GM12878 (cell line): ENCODE measurements around the gene TMEM91. TPM values are rescaled to one million over a fixed set of nuclear protein-coding genes. Genes with fewer than 3 reads are reported as not detected.

Experiments
- ATAC-seq: fragments of 200-7000 bp; cut with Tn5 transposase; 3 replicates; pipeline ENCODE4 v1.9.1; 2020; ENCODE audit warnings: mild to moderate bottlenecking, moderate library complexity
- BruUV-seq: library from RNA; stranded (reverse); fragments of 400-500 nt; replicated peaks from 2 replicates; lab custom pipeline; 2021; lab: Mats Ljungman, UMichigan
- CTCF ChIA-PET: fragments of 300-600 bp; sonication (Branson Sonifier 250); formaldehyde crosslinking; extraction: SDS; loops from one replicate; lab custom pipeline; 2021; ENCODE audit warnings: inconsistent platforms; lab: Yijun Ruan, JAX
- POLR2A ChIA-PET: fragments of 350-600 bp; formaldehyde crosslinking; extraction: SDS; loops from one replicate; lab custom pipeline; 2021; ENCODE audit warnings: inconsistent platforms; lab: Charles Lee
- RAD21 ChIA-PET: fragments of 300-600 bp; sonication (Branson Sonifier 250); formaldehyde crosslinking; loops from one replicate; lab custom pipeline; 2023; ENCODE audit warnings: antibody characterized with exemption; ENCODE audit not compliant: unreplicated experiment; lab: Charles Lee
- SMC1A ChIA-PET: fragments of 300-600 bp; sonication (Branson Sonifier 250); formaldehyde crosslinking; loops from one replicate; lab custom pipeline; 2023; ENCODE audit not compliant: unreplicated experiment, uncharacterized antibody; lab: Charles Lee
- DNase-seq: peaks from one replicate; pipeline ENCODE4 v3.0.0-alpha.2; 2011; ENCODE audit warnings: low read depth, low spot score
- FAIRE-seq: peaks from 3 replicates; lab custom pipeline; 2011; peaks lifted over from hg19 to GRCh38; lab: Jason Lieb, UNC
- H2AFZ ChIP-seq: 2 replicates; pipeline ENCODE4 v1.6.0; 2011; ENCODE audit warnings: low read depth, low read length, control low read depth; ENCODE audit not compliant: control insufficient read depth
- H3K27ac ChIP-seq: 2 replicates; pipeline ENCODE4 v1.5.1; 2011; ENCODE audit warnings: control low read depth; ENCODE audit not compliant: control insufficient read depth, insufficient read depth
- H3K27me3 ChIP-seq, 2 experiments: replicated peaks in 1 of 2; 2 replicates each; pipeline versions ENCODE4 v1.6.0 to v1.6.1; 2011; ENCODE audit warnings: low read length in 1 of 2; ENCODE audit not compliant: control insufficient read depth in 2 of 2, insufficient read depth in 2 of 2
- H3K36me3 ChIP-seq, 2 experiments: 2 replicates each; pipeline ENCODE4 v1.5.1; 2011; ENCODE audit warnings: low read length in 1 of 2; ENCODE audit not compliant: control insufficient read depth in 2 of 2, insufficient read depth in 2 of 2
- H3K4me1 ChIP-seq: 2 replicates; pipeline ENCODE4 v1.6.1; 2011; ENCODE audit warnings: mild to moderate bottlenecking, low read length, moderate library complexity, mixed read lengths; ENCODE audit not compliant: control insufficient read depth, insufficient read depth
- H3K4me2 ChIP-seq: 2 replicates; pipeline ENCODE4 v1.6.0; 2011; ENCODE audit warnings: control low read depth; ENCODE audit not compliant: control insufficient read depth, insufficient read depth
- H3K4me3 ChIP-seq: fragments of 200-600 bp; sonication (generic); 2 replicates; pipeline ENCODE4 v1.5.1; 2016
- H3K79me2 ChIP-seq: 2 replicates; pipeline ENCODE4 v1.6.0; 2011; ENCODE audit warnings: low read length; ENCODE audit not compliant: control insufficient read depth, insufficient read depth
- H3K9ac ChIP-seq: 2 replicates; pipeline ENCODE4 v1.8.0; 2011; ENCODE audit warnings: low read length, control low read depth, mixed read lengths; ENCODE audit not compliant: control insufficient read depth, insufficient read depth
- H3K9me3 ChIP-seq: replicated peaks from 3 replicates; pipeline ENCODE4 v1.5.1; 2011; ENCODE audit warnings: mild to moderate bottlenecking, low read length; ENCODE audit not compliant: control insufficient read depth, insufficient read depth
- H4K20me1 ChIP-seq: 2 replicates; pipeline ENCODE4 v1.6.0; 2011; ENCODE audit not compliant: control insufficient read depth, insufficient read depth
- BACH1 ChIP-seq: fragments of 450-650 bp; IDR thresholded peaks from 2 replicates; pipeline ENCODE4 v1.6.1; 2017; ENCODE audit warnings: mild to moderate bottlenecking, borderline replicate concordance
- CHD1 ChIP-seq: IDR thresholded peaks from 2 replicates; pipeline ENCODE4 v1.6.1; 2012; ENCODE audit warnings: low read depth, low read length, improper control_type of control experiment
- E4F1 ChIP-seq: fragments of 450-650 bp; IDR thresholded peaks from 2 replicates; pipeline ENCODE4 v1.6.1; 2018; ENCODE audit warnings: borderline replicate concordance, mild to moderate bottlenecking; ENCODE audit not compliant: partially characterized antibody
- GABPA ChIP-seq: IDR thresholded peaks from 2 replicates; pipeline ENCODE4 v1.6.1; 2014; ENCODE audit warnings: antibody characterized with exemption, low read depth, mild to moderate bottlenecking, inconsistent platforms
- GATAD2B ChIP-seq: fragments of 450-650 bp; conservative IDR thresholded peaks from 2 replicates; pipeline ENCODE4 v1.6.1; 2017; ENCODE audit warnings: low read depth, mild to moderate bottlenecking, moderate library complexity
- KAT2A ChIP-seq: conservative IDR thresholded peaks from 2 replicates; pipeline ENCODE4 v1.6.1; 2011; ENCODE audit warnings: low read depth, low read length; ENCODE audit not compliant: control insufficient read depth
- NBN ChIP-seq: fragments of 450-650 bp; IDR thresholded peaks from 2 replicates; pipeline ENCODE4 v1.6.1; 2016
- PAX5 ChIP-seq: IDR thresholded peaks from 2 replicates; pipeline ENCODE4 v1.6.1; 2011; ENCODE audit warnings: low read depth, low read length, borderline replicate concordance
- PKNOX1 ChIP-seq: fragments of 450-650 bp; IDR thresholded peaks from 2 replicates; pipeline ENCODE4 v1.6.1; 2016; ENCODE audit warnings: mild to moderate bottlenecking
- POLR2AphosphoS5 ChIP-seq: IDR thresholded peaks from 2 replicates; pipeline ENCODE4 v1.6.1; 2011; ENCODE audit warnings: mild to moderate bottlenecking, low read length, inconsistent platforms
- RB1 ChIP-seq: fragments of 450-650 bp; formaldehyde crosslinking; IDR thresholded peaks from 2 replicates; pipeline ENCODE4 v1.6.1; 2017; ENCODE audit warnings: mild to moderate bottlenecking, borderline replicate concordance
- SREBF1 ChIP-seq: IDR thresholded peaks from 2 replicates; pipeline ENCODE4 v1.6.1; 2012; ENCODE audit warnings: mild to moderate bottlenecking, low read length
- WGBS: methylation state at CpG from one replicate; pipeline ENCODE4 v1.1.6; 2016; ENCODE audit warnings: low lambda C conversion rate; ENCODE audit not compliant: insufficient replicate concordance, insufficient coverage; ENCODE audit errors: missing lambda C conversion rate; 5-methylcytosine and 5-hydroxymethylcytosine counted together
- in situ Hi-C: fragments of 300-500 bp; cut with MboI; formaldehyde crosslinking; loops from 9 replicates; pipeline ENCODE4 v1.14.3; 2018; ENCODE audit warnings: mixed read lengths
- intact Hi-C: fragments of 100-400 bp; cut with micrococcal nuclease; formaldehyde crosslinking; loops from one replicate; pipeline ENCODE4 v1.14.2; 2022; ENCODE audit not compliant: unreplicated experiment
- polyA plus RNA-seq, 11 experiments: library from polyadenylated mRNA; depleted of rRNA in 4 of 11; unstranded in 6 of 11; stranded (reverse) in 5 of 11; fragments of >200 nt; fragmentation: Nextera tagmentation in 4 of 11; fragmentation: Illumina TruSeq in 1 of 11; extraction: Ambion mirVana in 4 of 11; extraction: Trizol in 1 of 11; gene quantifications; 1 replicate in 1 of 11; 2 replicates in 10 of 11; pipeline versions ENCODE4 v1.2.1 to v1.2.3, GENCODE V29; 2011 to 2016; ENCODE audit warnings: inconsistent platforms in 2 of 11, missing spikeins in 2 of 11, low read depth in 1 of 11
- total RNA-seq, 4 experiments: library from RNA; depleted of rRNA in 3 of 4; stranded (reverse); fragments of >200 nt in 3 of 4; fragmentation: Illumina TruSeq in 1 of 4; extraction: Trizol in 1 of 4; gene quantifications; 2 replicates each; pipeline versions ENCODE4 v1.2.1 to v1.2.3, GENCODE V29; 2013 to 2021
- TF ChIP-seq, protein P1 (sequence below): fragments of 450-650 bp; IDR thresholded peaks from 2 replicates; pipeline ENCODE4 v1.6.1; 2017; ENCODE audit warnings: antibody characterized with exemption, mild to moderate bottlenecking, moderate library complexity
- TF ChIP-seq, protein P2 (sequence below): fragments of 450-650 bp; IDR thresholded peaks from 2 replicates; pipeline ENCODE4 v1.6.1; 2018; ENCODE audit warnings: mild to moderate bottlenecking, low read depth, moderate library complexity; ENCODE audit not compliant: partially characterized antibody

The TMEM91 gene
- total and polyA plus RNA-seq, 10 of the 15 experiments (the other 5 are each of a cell fraction or from before 2014, with no cell fraction given) = 1.5 to 5.5 (median 2.7) TPM

DNA sequence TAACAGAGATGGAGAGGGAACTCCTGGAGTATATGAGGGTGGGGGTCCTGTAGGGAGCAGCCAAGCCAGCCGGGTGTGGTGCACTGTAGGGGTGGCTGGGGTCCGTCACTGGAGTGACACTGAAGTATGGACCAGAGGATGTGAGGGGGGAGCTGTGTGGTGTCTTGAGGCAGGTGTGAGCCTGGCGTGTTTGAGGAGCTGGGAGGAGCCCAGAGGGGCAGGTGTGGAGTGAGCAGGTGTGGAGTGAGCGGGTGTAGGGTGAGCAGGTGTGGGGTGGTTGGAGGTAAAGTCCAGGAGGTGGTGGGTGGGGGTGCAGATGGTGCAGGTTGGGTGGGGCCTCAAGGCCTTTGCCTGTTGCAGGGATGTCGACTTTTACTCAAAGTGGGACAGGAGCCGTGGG, 45.0 kb downstream of the TMEM91 start (continued):
- TF ChIP-seq PKNOX1 = no peak

GRCh38 chr19:41421973-41422372, 45.6 kb downstream of the TMEM91 start:
- ATAC-seq (no peak), DNase-seq (no peak), FAIRE-seq (no peak)
- POLR2A ChIA-PET = no interaction called here
- no peak overlapping the region for H2AFZ ChIP-seq
- peaks cover 2% of the 10 kb centered on the region for H3K4me1 ChIP-seq
- H4K20me1 ChIP-seq = no peaks in the 10 kb centered on the region
- H3K27ac ChIP-seq = no peak overlapping the region
- H3K9me3 ChIP-seq = no peaks in the 10 kb centered on the region
- H3K4me3 ChIP-seq = no peak overlapping the region
- peaks cover 11 to 18% of the 10 kb centered on the region in 2 experiments for H3K36me3 ChIP-seq
- H3K79me2 ChIP-seq = no peaks in the 10 kb centered on the region
- in situ Hi-C loops = no loop called here
- CTCF ChIA-PET = no interaction called here
- intact Hi-C loops = no loop called here
- WGBS = 96% methylated on average over 20 of the region's 20 CpGs
- no peak overlapping the region for H3K4me2 ChIP-seq
- H3K9ac ChIP-seq = no peak overlapping the region
- no TSS peak for BruUV-seq
- SMC1A ChIA-PET = no interaction called here
- H3K27me3 ChIP-seq = no peaks in the 10 kb centered on the region
- RAD21 ChIA-PET = no interaction called here
- TF ChIP-seq SREBF1 (no peak), GABPA (no peak), PAX5 (no peak), CHD1 (no peak), GATAD2B (no peak), BACH1 (no peak), RB1 (no peak), E4F1 (no peak), NBN (no peak), POLR2AphosphoS5 (no peak), KAT2A (no peak)
- TF ChIP-seq, protein P1, sequence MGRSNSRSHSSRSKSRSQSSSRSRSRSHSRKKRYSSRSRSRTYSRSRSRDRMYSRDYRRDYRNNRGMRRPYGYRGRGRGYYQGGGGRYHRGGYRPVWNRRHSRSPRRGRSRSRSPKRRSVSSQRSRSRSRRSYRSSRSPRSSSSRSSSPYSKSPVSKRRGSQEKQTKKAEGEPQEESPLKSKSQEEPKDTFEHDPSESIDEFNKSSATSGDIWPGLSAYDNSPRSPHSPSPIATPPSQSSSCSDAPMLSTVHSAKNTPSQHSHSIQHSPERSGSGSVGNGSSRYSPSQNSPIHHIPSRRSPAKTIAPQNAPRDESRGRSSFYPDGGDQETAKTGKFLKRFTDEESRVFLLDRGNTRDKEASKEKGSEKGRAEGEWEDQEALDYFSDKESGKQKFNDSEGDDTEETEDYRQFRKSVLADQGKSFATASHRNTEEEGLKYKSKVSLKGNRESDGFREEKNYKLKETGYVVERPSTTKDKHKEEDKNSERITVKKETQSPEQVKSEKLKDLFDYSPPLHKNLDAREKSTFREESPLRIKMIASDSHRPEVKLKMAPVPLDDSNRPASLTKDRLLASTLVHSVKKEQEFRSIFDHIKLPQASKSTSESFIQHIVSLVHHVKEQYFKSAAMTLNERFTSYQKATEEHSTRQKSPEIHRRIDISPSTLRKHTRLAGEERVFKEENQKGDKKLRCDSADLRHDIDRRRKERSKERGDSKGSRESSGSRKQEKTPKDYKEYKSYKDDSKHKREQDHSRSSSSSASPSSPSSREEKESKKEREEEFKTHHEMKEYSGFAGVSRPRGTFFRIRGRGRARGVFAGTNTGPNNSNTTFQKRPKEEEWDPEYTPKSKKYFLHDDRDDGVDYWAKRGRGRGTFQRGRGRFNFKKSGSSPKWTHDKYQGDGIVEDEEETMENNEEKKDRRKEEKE = no peak
- TF ChIP-seq, protein P2, sequence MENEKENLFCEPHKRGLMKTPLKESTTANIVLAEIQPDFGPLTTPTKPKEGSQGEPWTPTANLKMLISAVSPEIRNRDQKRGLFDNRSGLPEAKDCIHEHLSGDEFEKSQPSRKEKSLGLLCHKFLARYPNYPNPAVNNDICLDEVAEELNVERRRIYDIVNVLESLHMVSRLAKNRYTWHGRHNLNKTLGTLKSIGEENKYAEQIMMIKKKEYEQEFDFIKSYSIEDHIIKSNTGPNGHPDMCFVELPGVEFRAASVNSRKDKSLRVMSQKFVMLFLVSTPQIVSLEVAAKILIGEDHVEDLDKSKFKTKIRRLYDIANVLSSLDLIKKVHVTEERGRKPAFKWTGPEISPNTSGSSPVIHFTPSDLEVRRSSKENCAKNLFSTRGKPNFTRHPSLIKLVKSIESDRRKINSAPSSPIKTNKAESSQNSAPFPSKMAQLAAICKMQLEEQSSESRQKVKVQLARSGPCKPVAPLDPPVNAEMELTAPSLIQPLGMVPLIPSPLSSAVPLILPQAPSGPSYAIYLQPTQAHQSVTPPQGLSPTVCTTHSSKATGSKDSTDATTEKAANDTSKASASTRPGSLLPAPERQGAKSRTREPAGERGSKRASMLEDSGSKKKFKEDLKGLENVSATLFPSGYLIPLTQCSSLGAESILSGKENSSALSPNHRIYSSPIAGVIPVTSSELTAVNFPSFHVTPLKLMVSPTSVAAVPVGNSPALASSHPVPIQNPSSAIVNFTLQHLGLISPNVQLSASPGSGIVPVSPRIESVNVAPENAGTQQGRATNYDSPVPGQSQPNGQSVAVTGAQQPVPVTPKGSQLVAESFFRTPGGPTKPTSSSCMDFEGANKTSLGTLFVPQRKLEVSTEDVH = no peak
